Cardiac muscle cell (in vitro differentiated cells and primary cell): ENCODE data around the gene CPAMD8. TPM values are rescaled to one million over a fixed set of nuclear protein-coding genes. Genes with fewer than 3 reads are reported as not detected.

Experiments
- DNase-seq, 2 donors: peaks; one replicate each; pipeline versions ENCODE4 v3.0.0 to v3.0.0-alpha.2; 2010 to 2017; ENCODE audit warnings: low read depth in 1 of 2, low spot score in 1 of 2
- H3K27ac ChIP-seq: fragments of 200-600 bp; sonication (generic); 2 replicates; pipeline ENCODE4 v1.5.1; 2016
- H3K27me3 ChIP-seq: fragments of 200-600 bp; sonication (generic); 2 replicates; pipeline ENCODE4 v1.6.0; 2016; ENCODE audit warnings: control low read depth
- H3K36me3 ChIP-seq: fragments of 200-600 bp; sonication (generic); 2 replicates; pipeline ENCODE4 v1.5.1; 2016; ENCODE audit warnings: control low read depth
- H3K4me1 ChIP-seq: fragments of 200-600 bp; sonication (generic); 2 replicates; pipeline ENCODE4 v1.8.1; 2017; ENCODE audit warnings: low read depth, mild to moderate bottlenecking, mixed run types
- H3K4me3 ChIP-seq: fragments of 200-600 bp; sonication (generic); 2 replicates; pipeline ENCODE4 v1.5.1; 2016; ENCODE audit warnings: mild to moderate bottlenecking
- H3K9me3 ChIP-seq: fragments of 200-600 bp; sonication (generic); 2 replicates; pipeline ENCODE4 v1.5.1; 2017; ENCODE audit warnings: low read depth, mild to moderate bottlenecking, control low read depth
- polyA plus RNA-seq: library from polyadenylated mRNA; unstranded; fragments of >200 nt; fragmentation: Nextera tagmentation; extraction: Ambion mirVana; gene quantifications from 2 replicates; pipeline ENCODE4 v1.2.1, GENCODE V29; 2016
- total RNA-seq: library from RNA; depleted of rRNA; stranded (reverse); fragments of >200 nt; gene quantifications from 2 replicates; pipeline ENCODE4 v1.2.3, GENCODE V29; 2016
- TF ChIP-seq, protein P1 (sequence below): IDR thresholded peaks from 2 replicates; pipeline ENCODE4 v1.5.1; 2012; ENCODE audit warnings: low read depth, mild to moderate bottlenecking, low read length

The CPAMD8 gene
- total and polyA plus RNA-seq, 2 experiments from 2014 or later = 18.1 to 53.4 TPM

DNA sequence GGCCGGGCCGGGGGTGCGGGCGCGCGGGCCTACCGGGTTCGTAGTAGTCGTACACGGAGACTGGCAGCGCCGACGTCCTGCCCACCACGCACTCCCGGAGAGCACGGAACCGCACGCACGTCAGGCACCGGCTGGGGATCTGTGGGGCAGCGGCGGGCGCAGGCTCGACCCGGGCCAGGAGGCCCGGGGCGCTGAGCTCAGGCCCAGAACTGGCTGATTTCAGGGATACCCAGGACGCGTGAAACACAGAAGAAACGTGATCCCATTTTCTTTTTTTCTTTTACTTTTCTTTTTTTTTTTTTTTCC is 128.8 kb downstream of the CPAMD8 start:
- Histone ChIP-seq H3K27ac (no peak overlapping the region), H3K4me1 (no peaks in the 10 kb centered on the region), H3K36me3 (no peaks in the 10 kb centered on the region), H3K4me3 (peak overlapping the region; percentile 34), H3K9me3 (no peaks in the 10 kb centered on the region), H3K27me3 (no peaks in the 10 kb centered on the region)
- DNase-seq = no peak
- TF ChIP-seq, protein P1, sequence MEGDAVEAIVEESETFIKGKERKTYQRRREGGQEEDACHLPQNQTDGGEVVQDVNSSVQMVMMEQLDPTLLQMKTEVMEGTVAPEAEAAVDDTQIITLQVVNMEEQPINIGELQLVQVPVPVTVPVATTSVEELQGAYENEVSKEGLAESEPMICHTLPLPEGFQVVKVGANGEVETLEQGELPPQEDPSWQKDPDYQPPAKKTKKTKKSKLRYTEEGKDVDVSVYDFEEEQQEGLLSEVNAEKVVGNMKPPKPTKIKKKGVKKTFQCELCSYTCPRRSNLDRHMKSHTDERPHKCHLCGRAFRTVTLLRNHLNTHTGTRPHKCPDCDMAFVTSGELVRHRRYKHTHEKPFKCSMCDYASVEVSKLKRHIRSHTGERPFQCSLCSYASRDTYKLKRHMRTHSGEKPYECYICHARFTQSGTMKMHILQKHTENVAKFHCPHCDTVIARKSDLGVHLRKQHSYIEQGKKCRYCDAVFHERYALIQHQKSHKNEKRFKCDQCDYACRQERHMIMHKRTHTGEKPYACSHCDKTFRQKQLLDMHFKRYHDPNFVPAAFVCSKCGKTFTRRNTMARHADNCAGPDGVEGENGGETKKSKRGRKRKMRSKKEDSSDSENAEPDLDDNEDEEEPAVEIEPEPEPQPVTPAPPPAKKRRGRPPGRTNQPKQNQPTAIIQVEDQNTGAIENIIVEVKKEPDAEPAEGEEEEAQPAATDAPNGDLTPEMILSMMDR = no peak

DNA sequence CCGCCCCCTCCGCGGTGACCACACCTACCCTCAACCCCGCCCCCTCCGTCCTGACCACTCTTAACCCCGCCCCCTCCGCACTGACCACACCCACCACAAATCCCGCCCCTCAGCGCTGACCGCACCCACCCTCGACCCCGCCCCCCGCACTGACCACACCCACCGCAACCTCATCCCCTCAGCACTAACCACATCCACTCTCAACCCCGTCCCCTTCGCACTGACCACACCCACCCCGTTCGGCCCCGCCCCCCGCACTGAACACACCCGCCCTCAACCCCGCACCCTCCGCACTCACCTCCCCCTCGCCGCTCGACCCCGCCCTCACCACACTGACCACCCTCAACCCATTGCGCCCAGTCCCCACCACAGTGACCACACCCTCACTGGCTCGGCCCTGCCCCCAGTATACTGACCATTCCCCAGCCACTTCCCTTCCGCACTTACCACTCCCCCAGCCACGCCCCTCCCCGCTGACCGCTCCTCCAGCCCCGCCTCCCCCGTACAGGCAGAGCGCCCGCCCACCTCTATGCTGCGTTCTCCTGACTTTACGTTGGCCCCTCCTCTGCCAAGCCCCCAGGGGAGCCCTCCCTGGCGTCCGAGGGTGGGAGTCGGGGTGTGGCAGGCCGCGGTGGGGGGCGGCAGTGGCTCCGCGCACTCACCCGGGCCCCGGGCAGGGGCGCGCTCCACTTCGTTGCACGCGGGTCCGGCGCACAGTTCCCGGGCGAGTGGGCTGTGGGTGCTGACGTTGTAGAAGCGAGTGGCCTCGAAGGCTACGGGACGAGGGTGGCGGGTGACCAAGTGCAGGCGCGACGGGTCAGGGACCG is 129.4 kb downstream of the CPAMD8 start:
- Histone ChIP-seq H3K4me3 (peak overlapping the region; percentile 97), H3K9me3 (no peaks in the 10 kb centered on the region), H3K4me1 (no peaks in the 10 kb centered on the region), H3K36me3 (no peaks in the 10 kb centered on the region), H3K27ac (no peak overlapping the region), H3K27me3 (no peaks in the 10 kb centered on the region)
- peak; percentile 97 to 99 for DNase-seq
- TF ChIP-seq, protein P1 = no peak

GRCh38 chr19:16896146-16897028 is 130.2 kb downstream of the CPAMD8 start:
- Histone ChIP-seq H3K36me3 (no peaks in the 10 kb centered on the region), H3K4me1 (no peaks in the 10 kb centered on the region), H3K27ac (peak overlapping the region; percentile 72), H3K4me3 (peak overlapping the region; percentile 97), H3K9me3 (no peaks in the 10 kb centered on the region), H3K27me3 (no peaks in the 10 kb centered on the region)
- TF ChIP-seq, protein P1 = no peak
- peak; percentile 12 to 57 for DNase-seq

DNA sequence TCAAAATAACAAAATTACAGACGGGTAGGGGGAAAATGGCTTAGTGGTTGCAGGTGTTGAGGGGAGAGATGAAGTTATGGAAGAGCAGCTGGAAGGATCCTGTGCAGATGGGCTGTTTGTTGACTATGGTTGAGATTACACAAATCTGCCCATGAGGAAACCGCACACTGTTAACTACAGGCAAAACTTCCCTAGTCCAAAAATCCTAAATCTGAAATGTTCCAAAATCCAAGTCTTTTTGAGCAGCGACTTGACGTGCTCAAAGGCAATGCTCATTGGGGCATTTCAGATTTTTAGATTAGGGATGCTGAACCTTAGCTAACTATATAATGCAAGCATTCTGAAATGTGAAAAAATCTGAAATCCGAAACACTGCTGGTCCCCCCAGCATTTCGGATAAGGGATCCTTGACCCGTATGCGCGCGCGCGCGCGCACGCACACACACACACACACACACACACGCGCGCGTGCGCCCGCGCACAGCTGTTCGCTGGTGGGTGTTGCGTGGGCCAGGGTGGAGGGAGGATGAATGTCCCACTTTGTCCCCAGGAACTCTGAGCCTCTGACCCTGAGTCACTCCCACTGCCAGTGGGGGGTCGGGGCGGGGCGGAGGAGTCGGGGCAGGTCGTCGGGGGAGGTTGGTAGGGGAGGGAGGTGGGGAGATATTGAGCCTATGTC is 131.0 kb downstream of the CPAMD8 start:
- H3K4me1 ChIP-seq = peaks cover 7% of the 10 kb centered on the region
- H3K27ac ChIP-seq = no peak overlapping the region
- no peaks in the 10 kb centered on the region for H3K36me3 ChIP-seq
- DNase-seq = peak; percentile 24 to 38
- TF ChIP-seq, protein P1 = no peak
- H3K27me3 ChIP-seq = no peaks in the 10 kb centered on the region
- H3K4me3 ChIP-seq = peak overlapping the region; percentile 97
- H3K9me3 ChIP-seq = no peaks in the 10 kb centered on the region

GRCh38 chr19:16894080-16894479 is 132.5 kb downstream of the CPAMD8 start:
- H3K4me1 ChIP-seq = peaks cover 22% of the 10 kb centered on the region
- H3K27ac ChIP-seq = no peak overlapping the region
- H3K4me3 ChIP-seq = no peak overlapping the region
- H3K9me3 ChIP-seq = no peaks in the 10 kb centered on the region
- no peak for DNase-seq
- no peaks in the 10 kb centered on the region for H3K27me3 ChIP-seq
- no peaks in the 10 kb centered on the region for H3K36me3 ChIP-seq
- TF ChIP-seq, protein P1 = no peak
